ENCODE data around the gene CCDC73. TPM values are rescaled to one million over a fixed set of nuclear protein-coding genes. Genes with fewer than 3 reads are reported as not detected.
"Not testable (repeated sequence)": the region's sequence is repeated elsewhere in the genome, so short reads cannot be mapped to it uniquely, and the experiment has no call there.

The CCDC73 gene
- total and polyA plus RNA-seq, 2 donors from 2014 or later: 0.25 to 0.47 TPM

DNA sequence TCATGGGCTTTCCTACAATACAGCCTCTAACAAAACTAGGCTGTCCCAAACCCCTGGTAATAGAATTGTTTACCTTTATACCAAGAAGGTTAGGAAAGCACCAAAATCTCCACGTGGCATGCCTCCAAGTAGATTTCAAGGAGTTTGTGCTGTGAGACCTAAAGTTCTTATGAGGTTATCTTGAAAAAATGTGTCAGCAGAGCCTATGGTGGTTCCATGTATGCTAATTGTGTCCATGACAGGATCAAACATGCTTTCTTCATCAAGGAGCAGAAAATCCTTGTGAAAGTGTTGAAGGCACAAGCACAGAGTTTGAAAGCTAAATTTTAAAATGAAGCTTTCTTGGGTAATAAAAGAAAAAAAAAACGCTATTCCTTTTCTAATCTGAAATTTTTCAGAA, 36.2 kb downstream of the CCDC73 start:
- no peak for FAIRE-seq
- Histone ChIP-seq H3K27ac (ENCODE audit: low read depth in 2 of 2, low read length in 2 of 2) (no peak overlapping the region), H3K9me3 (ENCODE audit: control insufficient read depth in 2 of 3, insufficient read depth in 1 of 3, low read length in 3 of 3) (no peaks in the 10 kb centered on the region), H3K4me1 (ENCODE audit: control insufficient read depth in 2 of 3, insufficient read depth in 2 of 3, low read depth in 1 of 3, low read length in 3 of 3) (peaks cover 0 to 3% (median 0%) of the 10 kb centered on the region in 3 donors), H3K36me3 (ENCODE audit: control insufficient read depth in 2 of 3, insufficient read depth in 3 of 3, low read length in 3 of 3) (no peaks in the 10 kb centered on the region), H3K4me3 (ENCODE audit: low read length in 3 of 3) (no peak overlapping the region), H3K9ac (ENCODE audit: low read length in 3 of 3) (no peak overlapping the region), H3K27me3 (ENCODE audit: control insufficient read depth, insufficient read depth, low read length) (no peaks in the 10 kb centered on the region)
- intact Hi-C loops (cut with DNase I): no loop called here
- DNase-seq: no peak
- TF ChIP-seq, protein P1, sequence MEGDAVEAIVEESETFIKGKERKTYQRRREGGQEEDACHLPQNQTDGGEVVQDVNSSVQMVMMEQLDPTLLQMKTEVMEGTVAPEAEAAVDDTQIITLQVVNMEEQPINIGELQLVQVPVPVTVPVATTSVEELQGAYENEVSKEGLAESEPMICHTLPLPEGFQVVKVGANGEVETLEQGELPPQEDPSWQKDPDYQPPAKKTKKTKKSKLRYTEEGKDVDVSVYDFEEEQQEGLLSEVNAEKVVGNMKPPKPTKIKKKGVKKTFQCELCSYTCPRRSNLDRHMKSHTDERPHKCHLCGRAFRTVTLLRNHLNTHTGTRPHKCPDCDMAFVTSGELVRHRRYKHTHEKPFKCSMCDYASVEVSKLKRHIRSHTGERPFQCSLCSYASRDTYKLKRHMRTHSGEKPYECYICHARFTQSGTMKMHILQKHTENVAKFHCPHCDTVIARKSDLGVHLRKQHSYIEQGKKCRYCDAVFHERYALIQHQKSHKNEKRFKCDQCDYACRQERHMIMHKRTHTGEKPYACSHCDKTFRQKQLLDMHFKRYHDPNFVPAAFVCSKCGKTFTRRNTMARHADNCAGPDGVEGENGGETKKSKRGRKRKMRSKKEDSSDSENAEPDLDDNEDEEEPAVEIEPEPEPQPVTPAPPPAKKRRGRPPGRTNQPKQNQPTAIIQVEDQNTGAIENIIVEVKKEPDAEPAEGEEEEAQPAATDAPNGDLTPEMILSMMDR (IDR thresholded peaks at IDR 0.05; ENCODE audit: borderline replicate concordance, extremely low read depth, insufficient read depth): no peak

DNA sequence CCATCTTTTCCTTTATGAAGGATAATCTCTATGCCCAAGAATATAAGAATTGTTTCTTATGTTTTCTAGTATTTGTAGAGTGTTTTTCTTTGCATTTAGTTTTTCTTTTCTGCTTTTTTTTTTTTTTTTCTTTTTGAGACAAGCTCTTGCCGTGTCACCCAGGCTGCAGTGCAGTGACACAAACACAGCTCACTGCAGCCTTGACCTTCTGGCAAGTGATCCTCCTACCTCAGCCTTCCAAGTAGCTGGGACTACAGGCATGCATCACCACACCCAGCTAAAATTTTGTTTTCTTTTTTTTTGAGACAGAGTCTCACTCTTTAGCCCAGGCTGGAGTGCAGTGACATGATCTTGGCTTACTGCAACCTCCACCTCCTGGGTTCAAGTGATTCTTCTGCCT, 41.3 kb downstream of the CCDC73 start:
- DNase-seq; H3K4me3 ChIP-seq (ENCODE audit: low read length in 3 of 3); H3K9me3 ChIP-seq (ENCODE audit: control insufficient read depth in 2 of 3, insufficient read depth in 1 of 3, low read length in 3 of 3); H3K27ac ChIP-seq (ENCODE audit: low read depth in 2 of 2, low read length in 2 of 2); H3K4me1 ChIP-seq (ENCODE audit: control insufficient read depth in 2 of 3, insufficient read depth in 2 of 3, low read depth in 1 of 3, low read length in 3 of 3); H3K9ac ChIP-seq (ENCODE audit: low read length in 3 of 3); H3K36me3 ChIP-seq (ENCODE audit: control insufficient read depth in 2 of 3, insufficient read depth in 3 of 3, low read length in 3 of 3); H3K27me3 ChIP-seq (ENCODE audit: control insufficient read depth, insufficient read depth, low read length); FAIRE-seq; intact Hi-C loops (cut with DNase I): not testable (repeated sequence)

DNA sequence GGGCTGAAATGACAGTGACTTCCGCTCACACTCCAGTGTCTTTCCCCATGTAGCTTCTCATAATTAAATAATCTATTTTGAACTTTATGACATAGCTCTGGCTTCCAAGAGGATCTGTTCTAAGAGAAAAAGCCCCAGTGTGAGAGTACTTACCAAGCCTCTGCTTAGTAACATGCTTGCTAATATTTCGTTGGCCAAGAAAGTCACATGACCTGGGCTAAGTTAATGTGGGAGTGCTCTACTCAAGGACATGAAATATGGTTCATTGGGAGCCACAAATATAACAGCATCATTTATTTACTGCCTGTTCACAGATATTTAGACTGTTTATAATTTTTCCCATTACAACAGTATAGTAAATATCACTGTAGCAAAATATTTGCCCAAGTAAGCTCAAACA, 42.5 kb downstream of the CCDC73 start:
- no peaks in the 10 kb centered on the region for H3K27me3 ChIP-seq (ENCODE audit: control insufficient read depth, insufficient read depth, low read length)
- H3K4me3 ChIP-seq (ENCODE audit: low read length in 3 of 3): no peak overlapping the region
- DNase-seq: no peak
- FAIRE-seq: no peak
- no peak overlapping the region for H3K9ac ChIP-seq (ENCODE audit: low read length in 3 of 3)
- TF ChIP-seq, protein P1 (IDR thresholded peaks at IDR 0.05; ENCODE audit: borderline replicate concordance, extremely low read depth, insufficient read depth): no peak
- H3K27ac ChIP-seq (ENCODE audit: low read depth in 2 of 2, low read length in 2 of 2): no peak overlapping the region
- H3K36me3 ChIP-seq (ENCODE audit: control insufficient read depth in 2 of 3, insufficient read depth in 3 of 3, low read length in 3 of 3): no peaks in the 10 kb centered on the region
- intact Hi-C loops (cut with DNase I): no loop called here
- peaks cover 0 to 3% (median 0%) of the 10 kb centered on the region in 3 donors for H3K4me1 ChIP-seq (ENCODE audit: control insufficient read depth in 2 of 3, insufficient read depth in 2 of 3, low read depth in 1 of 3, low read length in 3 of 3)
- no peaks in the 10 kb centered on the region for H3K9me3 ChIP-seq (ENCODE audit: control insufficient read depth in 2 of 3, insufficient read depth in 1 of 3, low read length in 3 of 3)

DNA sequence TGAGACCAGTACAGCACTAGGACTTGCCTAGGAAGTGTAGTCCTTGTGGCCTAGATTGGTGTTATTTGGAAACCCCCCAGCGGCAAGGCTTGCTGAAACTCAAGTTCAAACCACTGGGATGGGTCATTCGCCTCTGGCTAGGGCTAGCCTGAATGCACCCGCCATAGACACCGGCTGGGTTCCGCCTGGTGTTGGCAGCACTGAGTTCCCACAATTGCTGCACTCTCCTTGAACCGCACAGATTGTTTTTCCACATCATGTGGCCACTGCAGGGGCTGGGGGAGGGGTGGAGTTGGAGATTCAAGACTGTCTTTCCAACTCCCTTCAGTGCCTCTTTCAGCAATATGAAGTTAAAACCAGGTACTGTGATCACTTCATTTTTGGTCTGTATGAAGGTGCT, 43.1 kb downstream of the CCDC73 start:
- no peaks in the 10 kb centered on the region for H3K36me3 ChIP-seq (ENCODE audit: control insufficient read depth in 2 of 3, insufficient read depth in 3 of 3, low read length in 3 of 3)
- no peak overlapping the region for H3K27ac ChIP-seq (ENCODE audit: low read depth in 2 of 2, low read length in 2 of 2)
- no peaks in the 10 kb centered on the region for H3K27me3 ChIP-seq (ENCODE audit: control insufficient read depth, insufficient read depth, low read length)
- no peak for FAIRE-seq
- no peak overlapping the region for H3K4me3 ChIP-seq (ENCODE audit: low read length in 3 of 3)
- no peak for DNase-seq
- no peaks in the 10 kb centered on the region for H3K9me3 ChIP-seq (ENCODE audit: control insufficient read depth in 2 of 3, insufficient read depth in 1 of 3, low read length in 3 of 3)
- peaks cover 0 to 3% (median 0%) of the 10 kb centered on the region in 3 donors for H3K4me1 ChIP-seq (ENCODE audit: control insufficient read depth in 2 of 3, insufficient read depth in 2 of 3, low read depth in 1 of 3, low read length in 3 of 3)
- TF ChIP-seq, protein P1 (IDR thresholded peaks at IDR 0.05; ENCODE audit: borderline replicate concordance, extremely low read depth, insufficient read depth): no peak
- intact Hi-C loops (cut with DNase I): no loop called here
- no peak overlapping the region for H3K9ac ChIP-seq (ENCODE audit: low read length in 3 of 3)

Measured in kidney (tissue), 14 donors.